GM23338 (cell line): ENCODE results near the gene MRGPRE.

ENCODE experiments used
- CREB1 ChIP-seq: fragments of 250-450 bp; sonication (Bioruptor Pico); IDR thresholded peaks from 2 replicates; pipeline ENCODE4 v1.5.0; 2020; ENCODE audit warnings: low read depth, mild to moderate bottlenecking, moderate library complexity
- EZH2 ChIP-seq: fragments of 200-600 bp; sonication (generic); IDR thresholded peaks from one replicate; pipeline ENCODE4 v1.8.0; 2017; ENCODE audit warnings: antibody characterized with exemption, mild to moderate bottlenecking, low read depth; ENCODE audit not compliant: unreplicated experiment
- EZH2phosphoT487 ChIP-seq: fragments of 200-600 bp; sonication (generic); IDR thresholded peaks from one replicate; pipeline ENCODE4 v1.8.1; 2018; ENCODE audit warnings: antibody characterized with exemption; ENCODE audit not compliant: unreplicated experiment
- JUNB ChIP-seq: IDR thresholded peaks from one replicate; pipeline ENCODE4 v1.6.1; 2016; ENCODE audit warnings: antibody characterized with exemption; ENCODE audit not compliant: unreplicated experiment
- NANOG ChIP-seq: IDR thresholded peaks from 2 replicates; pipeline ENCODE4 v1.6.1; 2016; ENCODE audit warnings: antibody characterized with exemption, borderline replicate concordance
- POLR2AphosphoS5 ChIP-seq: IDR thresholded peaks from 2 replicates; pipeline ENCODE4 v1.6.1; 2016; ENCODE audit warnings: antibody characterized with exemption, low read depth
- ZNF114 ChIP-seq: fragments of 250-450 bp; sonication (Bioruptor Pico); IDR thresholded peaks from 2 replicates; pipeline ENCODE4 v1.5.0; 2020; ENCODE audit warnings: mild to moderate bottlenecking, moderate library complexity
- ZNF331 ChIP-seq: fragments of 250-450 bp; sonication (Bioruptor Pico); IDR thresholded peaks from 2 replicates; pipeline ENCODE4 v1.5.0; 2020; ENCODE audit warnings: low read depth, mild to moderate bottlenecking, moderate library complexity
- TF ChIP-seq, protein P1 (sequence below), 2 experiments: fragments of 200-600 bp in 1 of 2; sonication (generic) in 1 of 2; conservative IDR thresholded peaks; 2 replicates each; pipeline versions ENCODE4 v1.5.1 to v1.6.1; 2016 to 2017; ENCODE audit warnings: antibody characterized with exemption in 2 of 2, low read depth in 2 of 2, mild to moderate bottlenecking in 2 of 2, moderate library complexity in 1 of 2
- TF ChIP-seq, protein P2 (sequence below): IDR thresholded peaks from one replicate; pipeline ENCODE4 v1.6.1; 2018; ENCODE audit warnings: antibody characterized with exemption; ENCODE audit not compliant: unreplicated experiment

GRCh38 chr11:3184732-3185347, 47.4 kb downstream of the MRGPRE start:
- TF ChIP-seq, protein P1, sequence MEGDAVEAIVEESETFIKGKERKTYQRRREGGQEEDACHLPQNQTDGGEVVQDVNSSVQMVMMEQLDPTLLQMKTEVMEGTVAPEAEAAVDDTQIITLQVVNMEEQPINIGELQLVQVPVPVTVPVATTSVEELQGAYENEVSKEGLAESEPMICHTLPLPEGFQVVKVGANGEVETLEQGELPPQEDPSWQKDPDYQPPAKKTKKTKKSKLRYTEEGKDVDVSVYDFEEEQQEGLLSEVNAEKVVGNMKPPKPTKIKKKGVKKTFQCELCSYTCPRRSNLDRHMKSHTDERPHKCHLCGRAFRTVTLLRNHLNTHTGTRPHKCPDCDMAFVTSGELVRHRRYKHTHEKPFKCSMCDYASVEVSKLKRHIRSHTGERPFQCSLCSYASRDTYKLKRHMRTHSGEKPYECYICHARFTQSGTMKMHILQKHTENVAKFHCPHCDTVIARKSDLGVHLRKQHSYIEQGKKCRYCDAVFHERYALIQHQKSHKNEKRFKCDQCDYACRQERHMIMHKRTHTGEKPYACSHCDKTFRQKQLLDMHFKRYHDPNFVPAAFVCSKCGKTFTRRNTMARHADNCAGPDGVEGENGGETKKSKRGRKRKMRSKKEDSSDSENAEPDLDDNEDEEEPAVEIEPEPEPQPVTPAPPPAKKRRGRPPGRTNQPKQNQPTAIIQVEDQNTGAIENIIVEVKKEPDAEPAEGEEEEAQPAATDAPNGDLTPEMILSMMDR (conservative IDR thresholded peaks at IDR 0.05; ENCODE audit: low read depth in 2 of 2) = 0 out of 4 replicates have a peak, but pooled peaks of 1 of the 2 experiments have one; percentile 11
- TF ChIP-seq, protein P2, sequence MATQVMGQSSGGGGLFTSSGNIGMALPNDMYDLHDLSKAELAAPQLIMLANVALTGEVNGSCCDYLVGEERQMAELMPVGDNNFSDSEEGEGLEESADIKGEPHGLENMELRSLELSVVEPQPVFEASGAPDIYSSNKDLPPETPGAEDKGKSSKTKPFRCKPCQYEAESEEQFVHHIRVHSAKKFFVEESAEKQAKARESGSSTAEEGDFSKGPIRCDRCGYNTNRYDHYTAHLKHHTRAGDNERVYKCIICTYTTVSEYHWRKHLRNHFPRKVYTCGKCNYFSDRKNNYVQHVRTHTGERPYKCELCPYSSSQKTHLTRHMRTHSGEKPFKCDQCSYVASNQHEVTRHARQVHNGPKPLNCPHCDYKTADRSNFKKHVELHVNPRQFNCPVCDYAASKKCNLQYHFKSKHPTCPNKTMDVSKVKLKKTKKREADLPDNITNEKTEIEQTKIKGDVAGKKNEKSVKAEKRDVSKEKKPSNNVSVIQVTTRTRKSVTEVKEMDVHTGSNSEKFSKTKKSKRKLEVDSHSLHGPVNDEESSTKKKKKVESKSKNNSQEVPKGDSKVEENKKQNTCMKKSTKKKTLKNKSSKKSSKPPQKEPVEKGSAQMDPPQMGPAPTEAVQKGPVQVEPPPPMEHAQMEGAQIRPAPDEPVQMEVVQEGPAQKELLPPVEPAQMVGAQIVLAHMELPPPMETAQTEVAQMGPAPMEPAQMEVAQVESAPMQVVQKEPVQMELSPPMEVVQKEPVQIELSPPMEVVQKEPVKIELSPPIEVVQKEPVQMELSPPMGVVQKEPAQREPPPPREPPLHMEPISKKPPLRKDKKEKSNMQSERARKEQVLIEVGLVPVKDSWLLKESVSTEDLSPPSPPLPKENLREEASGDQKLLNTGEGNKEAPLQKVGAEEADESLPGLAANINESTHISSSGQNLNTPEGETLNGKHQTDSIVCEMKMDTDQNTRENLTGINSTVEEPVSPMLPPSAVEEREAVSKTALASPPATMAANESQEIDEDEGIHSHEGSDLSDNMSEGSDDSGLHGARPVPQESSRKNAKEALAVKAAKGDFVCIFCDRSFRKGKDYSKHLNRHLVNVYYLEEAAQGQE = no peak
- no peak for TF ChIP-seq EZH2phosphoT487
- no peak for TF ChIP-seq JUNB
- TF ChIP-seq POLR2AphosphoS5 = no peak
- TF ChIP-seq CREB1 (CRISPR knock-in tag) = no peak
- TF ChIP-seq EZH2 = no peak
- no peak for TF ChIP-seq ZNF114 (CRISPR knock-in tag)
- no peak for TF ChIP-seq NANOG
- TF ChIP-seq ZNF331 (CRISPR knock-in tag) = no peak
